GM12872 (cell line): ENCODE data around the gene AUTS2.

Experiments used
- CTCF ChIP-seq: IDR thresholded peaks from 3 replicates; pipeline ENCODE4 v1.5.1; 2011; ENCODE audit warnings: low read depth, mild to moderate bottlenecking, low read length, moderate library complexity; ENCODE audit not compliant: insufficient read depth

The AUTS2 gene

GRCh38 chr7:70569335-70569819, 971.1 kb downstream of the AUTS2 start:
- no peak for TF ChIP-seq CTCF

GRCh38 chr7:70570029-70570428, 971.8 kb downstream of the AUTS2 start:
- TF ChIP-seq CTCF, result no peak

- TF ChIP-seq CTCF, result no peak
Observed at GRCh38 chr7:70570961-70571360, 972.7 kb downstream of the AUTS2 start.

- no peak for TF ChIP-seq CTCF
Observed at GRCh38 chr7:70571403-70571934, 973.2 kb downstream of the AUTS2 start.

GRCh38 chr7:70571961-70572360, 973.7 kb downstream of the AUTS2 start:
- no peak for TF ChIP-seq CTCF

- no peak for TF ChIP-seq CTCF
Observed at GRCh38 chr7:70572571-70572970, 974.3 kb downstream of the AUTS2 start.

- no peak for TF ChIP-seq CTCF
Observed at GRCh38 chr7:70573071-70573661, 974.9 kb downstream of the AUTS2 start.
